Renal pelvis (tissue), 4 donors: ENCODE results near the gene TANC1. TPM values are rescaled to one million over a fixed set of nuclear protein-coding genes. Genes with fewer than 3 reads are reported as not detected.
A peak's percentile ranks its signal among the peaks of the same experiment; 100 is the strongest.
"Not testable (repeated sequence)": the region's sequence is repeated elsewhere in the genome, so short reads cannot be mapped to it uniquely, and the experiment has no call there.

ENCODE experiments used
- DNase-seq: peaks from one replicate; pipeline ENCODE4 v3.0.0-alpha.2; 2013
- polyA plus RNA-seq, 3 donors: library from polyadenylated mRNA; unstranded; fragments of 120-200 nt; gene quantifications; one replicate each; pipeline ENCODE4 v1.2.1, GENCODE V29; 2013; ENCODE audit not compliant: insufficient read length in 3 of 3

Gene TANC1
- polyA plus RNA-seq, 3 donors = 50.7 to 64.4 (median 54.9) TPM

DNA sequence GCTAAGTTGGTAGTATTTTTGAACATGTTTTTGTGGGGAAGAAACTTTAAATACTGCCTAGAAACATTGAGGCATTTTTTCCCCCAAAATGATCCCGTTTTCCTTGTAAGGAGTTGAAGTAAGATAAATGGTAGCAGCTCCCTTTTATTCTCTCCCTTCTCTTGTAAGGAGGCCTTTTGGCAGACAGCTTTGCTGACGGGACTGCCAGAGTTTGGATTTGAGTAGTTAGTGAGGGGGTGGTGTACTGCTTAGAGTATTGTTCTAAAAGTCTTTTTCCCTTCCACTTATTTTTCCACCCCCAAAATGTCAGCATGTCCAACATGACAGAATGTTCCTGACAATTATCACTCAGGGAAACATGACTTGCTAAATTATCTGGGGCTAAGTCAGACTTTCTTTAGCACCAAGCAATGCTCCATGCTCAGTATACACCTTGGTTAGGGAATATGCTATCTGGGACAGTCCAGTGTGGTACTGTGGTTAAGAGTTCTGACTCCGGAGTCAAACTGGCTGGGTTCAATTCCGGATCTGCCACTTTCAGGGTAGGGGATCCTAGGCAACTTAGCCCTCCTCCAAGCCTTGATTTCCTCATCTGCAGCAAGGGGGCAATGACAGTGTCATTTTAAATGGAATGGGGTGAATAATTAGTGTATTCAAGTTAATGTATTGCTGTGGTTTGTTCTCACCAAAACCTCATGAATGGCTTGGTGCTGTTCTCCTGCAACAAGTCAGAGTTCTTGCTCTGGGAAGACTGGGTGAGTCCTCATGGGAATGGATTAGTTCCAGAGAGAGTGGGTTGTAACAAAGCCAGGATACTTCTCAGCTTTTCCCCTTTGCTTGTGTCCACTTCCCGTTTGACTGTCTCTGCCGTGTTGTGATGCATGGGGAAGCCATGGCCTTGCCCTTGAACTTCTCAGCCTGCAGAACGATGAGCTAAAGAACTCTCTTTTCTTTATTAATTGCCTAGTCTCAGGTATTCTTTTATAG lies 116.2 kb downstream of the TANC1 start:
- DNase-seq = no peak

DNA sequence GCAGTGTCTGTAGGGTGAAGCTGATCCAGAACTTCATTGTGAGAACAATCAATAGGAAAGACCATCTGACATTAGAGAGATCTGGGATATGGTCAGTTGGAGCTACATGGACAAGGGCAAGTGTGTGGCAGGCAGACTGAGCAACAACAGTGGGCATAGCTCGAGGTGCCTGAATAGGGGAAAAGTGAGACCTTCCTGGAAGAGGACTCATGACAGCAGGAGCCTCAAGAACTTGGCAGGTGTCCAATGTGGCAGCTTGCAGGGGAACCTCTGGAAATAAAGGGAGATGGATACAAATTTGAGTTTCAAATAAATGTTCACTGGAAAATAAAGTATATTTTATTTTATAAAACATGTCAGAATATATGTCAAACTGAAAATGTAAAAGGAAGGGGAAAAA lies 117.9 kb downstream of the TANC1 start:
- DNase-seq = no peak

DNA sequence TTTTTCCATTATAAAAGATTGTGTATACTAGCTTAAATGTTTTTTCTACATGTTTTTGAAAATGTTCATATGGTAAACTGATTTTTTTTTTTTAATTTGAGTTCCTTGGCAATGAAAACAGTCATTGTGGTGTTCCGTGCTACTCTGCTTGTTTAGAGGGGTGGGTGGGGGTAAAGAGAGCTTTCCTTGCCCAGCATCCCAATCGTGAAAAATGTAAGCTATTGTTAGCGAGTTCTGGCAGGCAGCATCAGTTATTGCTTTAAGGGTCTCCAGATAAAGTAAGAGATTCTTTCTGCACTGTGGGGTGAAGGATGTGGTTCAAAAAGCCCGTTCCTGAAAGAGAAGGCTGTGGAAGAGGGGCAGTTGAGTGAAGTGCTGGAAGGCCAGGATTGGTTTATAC lies 118.4 kb downstream of the TANC1 start:
- DNase-seq = no peak

DNA sequence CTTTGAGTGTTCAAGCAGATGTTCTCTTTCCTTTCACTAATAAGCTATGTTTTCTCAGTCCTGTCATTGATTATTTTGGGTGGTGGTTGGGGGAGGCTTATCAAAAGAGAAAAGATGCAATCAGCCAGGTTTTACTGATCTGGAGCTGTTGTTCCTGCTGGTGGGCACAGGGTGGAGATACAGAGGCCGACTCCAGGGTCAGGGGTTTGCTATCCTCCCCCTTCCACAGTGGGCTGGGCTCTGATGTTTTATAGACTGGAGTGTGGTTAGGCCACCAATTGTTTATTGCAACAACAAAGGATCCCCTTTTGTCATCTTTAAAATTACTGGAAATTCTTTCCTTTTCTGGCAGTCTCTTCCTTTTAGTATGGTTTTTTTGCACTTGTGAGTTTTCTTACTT lies 120.5 kb downstream of the TANC1 start:
- no peak for DNase-seq

DNA sequence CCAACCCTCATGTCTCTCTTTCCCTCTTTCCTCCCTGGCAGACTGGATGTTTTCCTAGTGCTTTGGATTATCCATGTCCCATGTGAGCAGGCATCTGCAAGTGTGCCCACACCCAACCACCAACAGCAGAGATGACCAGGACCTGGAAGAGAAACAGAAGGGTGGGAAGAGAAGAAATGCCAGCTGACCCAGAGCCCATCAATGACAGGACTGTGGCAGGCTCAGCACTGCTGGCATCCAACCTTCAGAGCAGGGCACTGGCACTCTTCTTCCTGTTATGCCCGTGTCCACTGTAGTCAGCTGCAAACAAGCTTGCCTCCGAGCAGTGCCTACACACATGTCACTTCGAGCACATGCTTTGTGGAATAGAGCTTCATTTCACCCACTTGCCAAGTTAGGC lies 121.1 kb downstream of the TANC1 start:
- no peak for DNase-seq

DNA sequence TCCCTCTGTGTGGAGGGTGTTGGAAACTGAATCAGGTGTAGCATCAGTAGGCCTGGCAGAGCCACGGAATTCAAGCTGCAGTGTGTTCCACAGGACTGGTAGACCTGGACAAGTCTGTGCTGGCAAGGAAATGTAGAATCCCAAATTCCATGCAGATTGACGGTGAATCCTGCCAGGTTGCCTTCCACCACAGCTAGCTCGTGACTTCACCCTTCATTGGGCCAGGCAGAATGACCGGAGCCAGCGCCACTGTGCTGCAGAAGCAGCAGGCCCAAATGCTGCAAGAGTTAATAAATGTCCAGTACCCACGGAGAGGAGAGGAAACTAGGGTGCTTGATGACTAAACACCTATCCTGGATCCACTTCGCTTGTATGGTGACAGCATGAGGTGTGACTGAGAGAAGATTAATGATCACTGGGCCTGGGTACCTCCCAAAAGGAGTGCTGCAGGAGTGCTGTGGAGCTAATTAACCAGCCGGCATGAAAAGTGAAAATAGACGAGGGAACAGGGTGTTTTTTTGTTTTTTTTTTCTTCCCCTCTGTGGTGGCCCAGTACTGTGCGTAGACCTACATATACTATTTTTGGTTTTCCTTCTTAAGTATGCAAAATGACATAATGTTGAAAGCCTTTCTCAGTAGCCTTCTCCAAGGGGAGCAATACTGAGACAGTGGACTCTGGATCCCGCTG lies 122.2 kb downstream of the TANC1 start:
- DNase-seq = no peak

DNA sequence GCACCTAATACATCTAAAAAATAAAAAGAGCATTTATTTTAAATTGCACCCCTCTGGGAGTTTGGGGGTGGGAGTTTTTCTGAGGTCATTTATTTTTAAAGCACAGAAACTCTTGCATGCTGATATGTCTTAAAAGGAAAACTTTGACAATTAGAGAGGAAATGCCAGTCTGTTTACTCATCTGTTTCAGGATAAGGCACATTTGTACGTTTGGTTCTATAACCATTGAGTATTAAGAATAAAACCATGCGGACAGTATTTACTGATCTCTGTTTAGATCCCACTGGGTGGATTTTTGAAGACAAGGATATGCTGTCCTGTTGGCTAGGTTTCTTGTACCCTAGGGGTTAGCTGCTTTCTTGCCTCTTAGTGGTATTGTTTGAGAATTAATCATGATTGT lies 122.9 kb downstream of the TANC1 start:
- no peak for DNase-seq

DNA sequence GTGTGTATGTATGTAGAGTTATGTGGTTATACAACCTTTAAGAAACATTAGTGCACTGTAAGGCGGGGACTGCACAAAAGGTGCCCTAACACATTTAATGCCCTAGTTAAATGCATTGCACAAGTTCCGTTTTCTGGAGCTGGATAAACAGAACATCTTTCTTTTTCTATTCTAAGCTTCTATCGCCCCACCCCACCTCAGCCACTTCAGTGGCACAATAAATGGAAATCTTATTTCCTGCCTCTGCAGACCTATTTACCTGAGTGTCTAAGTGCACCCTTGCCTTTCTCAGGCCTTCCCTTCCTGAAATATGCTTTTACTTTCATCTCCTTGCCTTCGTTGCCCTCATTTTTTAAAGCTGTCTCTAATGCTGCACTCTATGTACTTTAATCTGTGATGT lies 123.5 kb downstream of the TANC1 start:
- no peak for DNase-seq

DNA sequence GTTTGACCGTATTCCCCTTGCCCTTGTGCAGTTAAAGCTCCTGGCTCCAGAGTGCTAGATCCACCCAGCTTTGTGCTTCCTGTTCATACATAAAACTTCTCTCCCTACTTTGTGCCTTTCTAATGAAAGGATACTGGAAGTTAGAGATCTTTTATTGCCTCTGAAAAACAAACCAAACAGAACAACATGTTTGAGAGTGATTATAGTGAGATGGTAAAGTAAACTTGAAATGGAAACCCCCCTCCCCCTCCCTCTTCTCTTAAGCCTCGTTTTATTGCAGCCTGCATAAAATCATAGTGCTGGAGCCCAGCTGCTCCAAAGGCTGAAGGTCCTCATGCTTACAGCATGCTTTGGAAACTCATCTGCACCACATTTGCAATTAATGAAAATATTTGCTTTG lies 125.1 kb downstream of the TANC1 start:
- peak; percentile 76 for DNase-seq

DNA sequence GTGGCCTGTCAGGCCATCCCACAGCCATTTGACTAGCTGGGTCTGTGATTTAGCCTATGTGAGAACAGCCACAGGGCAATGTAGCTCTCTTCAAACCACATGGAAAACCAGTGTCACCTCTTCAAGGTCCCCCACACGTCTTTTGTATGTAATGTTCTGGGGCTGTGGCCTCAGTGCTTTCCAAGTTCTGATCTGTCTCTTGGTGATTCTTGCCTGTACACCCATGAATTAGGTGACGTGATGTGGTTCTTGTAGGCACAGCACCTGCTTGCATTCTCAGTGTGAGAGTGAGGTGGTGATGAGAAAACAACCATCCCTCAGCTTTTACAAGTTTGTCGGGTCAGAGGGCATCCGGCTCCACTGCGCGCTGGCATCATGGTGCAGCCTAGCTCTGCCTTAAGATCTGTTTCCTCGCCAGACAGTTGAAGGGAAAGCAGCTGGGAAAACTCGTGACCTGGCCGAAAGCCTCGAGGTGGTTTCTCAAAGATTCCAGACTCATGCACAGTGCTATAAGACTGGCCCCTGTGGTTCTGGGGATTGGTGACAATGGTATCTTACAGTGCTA lies 125.8 kb downstream of the TANC1 start:
- no peak for DNase-seq

DNA sequence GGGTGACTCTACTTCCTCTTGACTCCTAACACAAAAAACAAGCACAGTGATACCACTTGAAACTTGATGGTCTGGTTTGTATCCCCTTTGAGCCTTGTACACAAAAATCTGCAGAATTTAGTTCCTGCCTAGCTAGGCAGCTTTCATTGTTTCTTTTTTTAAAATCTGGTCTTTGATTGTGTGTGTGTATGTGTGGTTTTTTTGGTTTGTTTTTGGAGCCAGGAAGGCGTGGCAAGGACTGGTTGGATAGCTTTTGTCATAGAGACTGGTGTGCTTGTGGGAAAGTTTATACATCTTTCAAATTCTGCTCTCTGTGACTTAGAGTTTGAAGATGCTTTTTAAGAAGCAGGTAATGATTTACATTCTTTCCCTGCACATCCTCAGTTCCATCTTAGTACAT lies 127.4 kb downstream of the TANC1 start:
- DNase-seq = no peak

DNA sequence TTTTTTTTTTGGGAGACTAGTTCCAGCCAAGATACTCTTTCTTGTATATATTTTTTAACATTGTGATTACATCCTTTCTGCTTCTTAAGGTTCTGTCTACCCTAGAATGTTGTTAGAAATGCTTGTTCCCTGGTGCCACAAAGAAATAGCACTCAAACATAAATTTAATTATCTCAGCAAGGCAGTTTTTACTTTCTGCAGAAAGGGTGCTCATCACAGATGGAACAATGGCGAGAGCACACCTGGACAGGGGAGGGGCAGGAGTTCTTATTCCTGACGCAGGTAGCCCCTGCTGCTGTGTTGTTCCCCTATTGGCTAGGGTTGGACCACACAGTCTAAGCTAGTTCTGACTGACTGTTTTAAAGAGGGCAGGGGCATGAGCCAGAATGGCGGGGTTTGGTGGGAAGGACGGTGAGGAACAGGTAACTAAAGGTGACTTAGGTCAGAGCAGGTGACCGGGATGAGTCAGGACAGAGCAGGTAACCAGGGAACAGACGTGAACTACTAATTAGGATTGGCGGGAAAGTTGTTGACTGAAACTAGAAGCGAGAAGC lies 127.9 kb downstream of the TANC1 start:
- not testable (repeated sequence) for DNase-seq

DNA sequence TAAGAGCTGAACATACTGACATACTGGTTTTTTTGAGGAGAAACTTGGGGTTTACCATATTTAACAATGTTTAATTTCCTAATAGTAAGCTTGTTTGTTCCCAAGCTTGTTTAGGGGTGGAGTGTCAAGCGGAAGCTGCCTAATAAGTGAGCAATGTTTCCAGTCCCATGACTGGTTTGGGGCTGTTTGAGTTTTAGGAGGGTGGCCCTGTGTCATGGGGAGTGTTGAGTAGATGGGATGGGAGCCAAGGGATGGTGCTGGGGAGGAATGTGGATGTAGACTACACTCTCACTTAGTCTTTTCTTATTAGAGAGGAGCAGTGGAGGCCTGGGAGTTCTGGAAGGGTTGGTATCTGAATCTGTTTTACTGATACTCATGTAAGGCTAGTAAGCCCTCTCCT lies 128.5 kb downstream of the TANC1 start:
- no peak for DNase-seq

DNA sequence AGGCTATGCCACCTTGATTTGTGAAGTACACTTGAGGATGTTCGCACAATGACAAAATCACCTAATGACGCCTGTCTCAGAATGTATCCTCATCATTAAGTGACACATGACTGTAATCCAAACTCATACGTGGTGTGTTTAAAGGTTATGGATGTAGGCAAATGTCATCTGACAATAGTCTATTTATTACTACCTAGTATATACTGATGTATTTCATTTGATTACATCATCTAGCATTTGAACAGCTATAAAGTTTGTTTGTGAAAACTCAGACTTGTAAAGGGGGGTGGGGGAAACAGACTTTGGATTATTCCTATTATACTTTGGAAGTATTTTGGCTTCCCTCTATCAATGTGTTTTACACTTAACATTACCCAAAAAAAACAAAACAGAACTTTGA lies 129.9 kb downstream of the TANC1 start:
- no peak for DNase-seq

DNA sequence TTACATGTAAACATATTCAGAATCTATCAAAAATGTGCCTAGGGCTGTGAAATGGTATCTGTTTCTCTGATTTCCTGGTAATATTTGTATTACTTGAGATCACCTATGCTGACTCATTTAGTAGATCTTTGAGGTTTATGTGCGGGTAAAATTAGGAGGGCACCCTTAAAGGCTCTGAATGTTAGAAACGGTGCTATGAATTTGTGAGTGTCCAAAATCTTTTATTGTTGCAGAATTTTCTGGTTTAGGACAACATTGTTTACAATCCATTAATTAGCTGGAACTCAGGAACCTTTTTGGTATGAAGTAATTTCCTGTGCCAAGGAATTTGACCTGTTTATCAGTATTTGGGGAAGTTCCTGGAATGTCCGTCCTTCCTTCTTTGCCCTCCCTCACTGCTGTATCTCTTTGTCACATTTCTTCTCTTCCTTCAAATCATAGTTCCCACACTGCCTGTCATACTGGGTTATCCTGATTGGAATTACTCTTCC lies 130.5 kb downstream of the TANC1 start:
- DNase-seq = no peak

DNA sequence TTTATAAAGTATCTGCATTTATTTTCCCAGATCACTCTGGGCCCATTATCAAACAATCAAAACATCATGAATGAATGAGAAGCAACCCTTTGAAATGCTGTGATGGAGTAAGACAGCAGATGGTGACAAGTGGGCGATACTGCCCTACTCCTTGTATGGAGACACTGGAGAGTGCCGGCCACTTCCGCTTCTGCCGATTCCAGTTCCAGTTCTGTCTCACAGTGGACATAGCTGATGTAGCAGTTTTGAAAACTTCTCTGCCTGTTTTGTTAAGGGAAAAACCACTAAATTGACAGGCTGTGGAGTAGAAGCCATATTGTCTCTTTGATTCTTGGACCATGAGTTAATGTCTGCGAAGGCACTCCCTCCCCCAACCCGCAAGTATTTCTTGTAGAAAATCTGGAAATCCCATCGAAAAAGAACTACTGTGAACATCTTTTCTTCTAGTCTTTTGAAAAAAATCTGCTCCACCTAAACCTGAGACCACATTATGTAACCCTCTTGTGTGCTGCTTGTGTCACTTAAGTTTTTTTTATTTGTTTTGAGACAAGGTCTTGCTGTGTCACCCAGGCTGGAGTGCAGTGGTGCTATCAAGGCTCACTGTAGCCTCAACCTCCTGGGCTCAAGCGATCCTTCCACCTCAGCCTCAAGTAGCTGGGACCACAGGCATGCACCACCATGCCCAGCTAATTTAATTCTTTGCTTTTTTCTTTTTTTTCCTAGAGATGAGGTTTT lies 133.5 kb downstream of the TANC1 start:
- no peak for DNase-seq

DNA sequence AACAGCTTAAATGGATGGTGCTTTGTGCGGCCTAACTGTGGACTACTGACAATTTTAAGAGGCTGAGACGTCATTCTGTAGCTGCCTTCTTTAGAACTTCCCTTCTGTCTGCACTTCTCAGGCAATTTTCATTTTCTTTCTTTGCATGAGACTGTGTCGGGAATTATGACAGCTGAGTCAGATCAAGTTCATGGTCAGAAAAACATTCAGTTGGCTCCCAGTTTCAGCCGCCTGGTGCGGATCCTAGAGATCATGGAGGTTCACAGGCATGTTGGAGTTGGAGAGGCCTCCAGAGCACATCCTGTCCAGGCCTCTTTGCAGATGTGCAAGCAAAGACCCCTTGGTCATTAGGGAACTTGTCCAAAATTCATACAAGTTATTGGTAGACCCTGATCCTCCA lies 135.0 kb downstream of the TANC1 start:
- DNase-seq = no peak

DNA sequence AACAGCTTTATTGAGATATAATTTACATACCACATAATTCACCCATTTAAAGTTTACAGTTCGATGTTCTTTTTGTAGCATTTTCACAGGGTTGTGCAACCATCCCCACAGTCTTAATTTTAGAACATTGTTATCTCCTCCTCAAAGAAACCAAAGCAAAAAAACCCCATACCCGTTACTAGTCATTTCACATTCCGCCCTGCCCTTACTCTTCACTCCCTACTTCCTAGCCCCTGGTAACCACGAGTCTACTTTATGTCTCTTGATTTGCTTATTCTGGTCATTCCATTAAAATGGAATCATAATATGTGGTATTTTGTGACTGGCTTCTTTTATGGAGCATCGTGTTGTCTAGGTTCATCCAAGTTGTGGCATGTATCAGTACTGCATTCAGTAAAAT lies 137.7 kb downstream of the TANC1 start:
- DNase-seq = no peak

DNA sequence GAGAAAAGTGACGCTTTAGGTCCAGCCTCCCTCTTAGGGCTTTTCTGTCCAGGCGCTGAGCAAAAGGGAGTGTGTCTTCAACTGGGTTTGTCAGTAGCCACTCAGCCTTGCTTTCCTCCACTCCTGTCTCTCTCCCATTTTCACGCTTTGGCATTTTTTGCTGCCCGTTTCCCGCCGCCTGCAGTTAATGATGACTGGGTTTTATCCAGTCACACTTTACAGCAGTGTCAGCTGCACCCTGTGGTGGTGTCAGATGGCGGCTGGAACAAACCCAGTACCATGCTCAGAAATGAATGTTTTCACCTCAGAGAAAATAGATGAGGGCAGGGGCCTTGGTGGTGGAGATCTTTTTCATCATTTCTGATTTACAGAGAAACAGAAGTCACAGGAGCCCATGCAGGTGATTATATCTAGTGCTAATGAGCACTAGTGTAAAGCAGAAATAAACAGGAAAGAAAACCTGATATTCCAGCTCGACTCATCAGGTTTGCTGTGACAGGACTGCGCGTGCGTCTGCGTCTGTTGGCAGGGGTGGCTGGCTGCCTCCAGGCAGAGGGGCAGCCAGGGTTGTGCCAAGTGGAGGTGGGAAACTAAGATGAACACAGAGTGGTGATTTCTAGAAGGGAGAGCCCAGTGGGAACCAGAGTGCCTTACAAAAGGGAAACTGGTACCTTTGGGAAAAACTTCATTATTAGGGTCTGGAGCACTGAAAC lies 139.9 kb downstream of the TANC1 start:
- DNase-seq = no peak

DNA sequence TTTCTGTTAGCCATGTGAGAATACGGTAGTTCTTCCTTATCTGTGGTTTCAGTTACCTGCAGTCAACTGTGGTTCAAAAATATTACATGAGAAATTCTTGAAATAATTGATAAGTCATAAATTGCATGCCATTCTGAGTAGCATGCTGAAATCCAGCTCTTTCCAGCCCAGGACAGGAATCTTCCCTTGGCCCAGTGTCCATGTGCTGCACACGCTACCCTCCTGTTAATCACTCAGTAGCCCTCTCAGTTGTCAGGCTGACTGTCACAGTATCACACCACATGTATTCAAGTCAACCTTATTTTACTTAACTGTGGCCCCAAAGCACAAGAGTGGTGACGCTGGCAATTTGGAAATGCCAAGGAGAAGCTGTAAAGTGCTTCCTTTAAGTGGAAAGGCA lies 141.1 kb downstream of the TANC1 start:
- DNase-seq = no peak

DNA sequence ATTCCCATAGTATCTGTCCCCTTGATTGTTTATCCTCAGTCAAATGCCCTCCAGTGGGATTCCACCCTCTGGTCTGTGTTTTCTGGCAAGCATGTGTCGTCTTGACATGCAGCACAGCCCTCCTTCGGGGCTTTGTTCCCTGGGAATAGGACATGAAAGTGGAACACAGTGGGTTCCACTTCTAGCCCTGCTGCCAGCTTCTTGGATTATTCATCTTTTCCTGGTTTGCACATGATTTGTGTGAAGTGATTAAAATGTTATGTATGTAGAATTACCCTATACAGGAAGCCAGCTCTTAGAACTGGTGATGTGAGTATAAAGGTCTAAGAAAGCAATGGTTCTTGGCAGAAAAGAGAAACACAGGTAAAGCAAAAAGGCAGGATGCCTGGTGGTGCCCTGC lies 142.3 kb downstream of the TANC1 start:
- no peak for DNase-seq
